HepG2 (cell line): ENCODE measurements around the gene SOCS1. TPM values are rescaled to one million over a fixed set of nuclear protein-coding genes. Genes with fewer than 3 reads are reported as not detected.

ENCODE experiments used
- CSRNP2 ChIP-seq: sonication (generic); formaldehyde crosslinking; conservative IDR thresholded peaks from 2 replicates; pipeline ENCODE4 v1.8.0; 2022; ENCODE audit warnings: low read depth, missing genetic modification reagents
- HNF1A ChIP-seq, 2 experiments: sonication (generic) in 1 of 2; formaldehyde crosslinking in 1 of 2; IDR thresholded peaks; 2 replicates each; pipeline versions ENCODE4 v1.4.0 to v1.6.1; 2016 to 2020; ENCODE audit warnings: borderline replicate concordance in 1 of 2, low read depth in 1 of 2, mild to moderate bottlenecking in 1 of 2, missing genetic modification reagents in 1 of 2
- IKZF5 ChIP-seq: IDR thresholded peaks from 2 replicates; pipeline ENCODE4 v1.6.1; 2018; ENCODE audit warnings: missing genetic modification reagents, mild to moderate bottlenecking, missing compliant biosample characterization
- ONECUT2 ChIP-seq: sonication (generic); formaldehyde crosslinking; IDR thresholded peaks from 2 replicates; pipeline ENCODE4 v1.4.0; 2020; ENCODE audit warnings: missing genetic modification reagents
- POGK ChIP-seq: sonication (generic); formaldehyde crosslinking; conservative IDR thresholded peaks from 2 replicates; pipeline ENCODE4 v1.8.0; 2022; ENCODE audit warnings: mild to moderate bottlenecking, moderate library complexity, missing genetic modification reagents
- PTBP1 ChIP-seq: fragments of 200-400 bp; formaldehyde crosslinking; IDR thresholded peaks from 2 replicates; pipeline ENCODE4 v1.6.1; 2018; ENCODE audit warnings: low read length, low read depth; ENCODE audit not compliant: poor library complexity, severe bottlenecking
- RBM39 ChIP-seq: fragments of 200-400 bp; formaldehyde crosslinking; IDR thresholded peaks from one replicate; pipeline ENCODE4 v1.6.1; 2018; ENCODE audit warnings: antibody characterized with exemption, mild to moderate bottlenecking, low read depth, low read length; ENCODE audit not compliant: poor library complexity, severe bottlenecking
- SIX4 ChIP-seq: sonication (generic); formaldehyde crosslinking; IDR thresholded peaks from 2 replicates; pipeline ENCODE4 v1.4.0; 2020; ENCODE audit warnings: missing genetic modification reagents
- ZFX ChIP-seq: sonication (generic); formaldehyde crosslinking; IDR thresholded peaks from 2 replicates; pipeline ENCODE4 v1.4.0; 2020; ENCODE audit warnings: mild to moderate bottlenecking, low read depth, missing genetic modification reagents, moderate library complexity
- ZNF460 ChIP-seq: sonication (generic); formaldehyde crosslinking; IDR thresholded peaks from 2 replicates; pipeline ENCODE4 v1.5.1; 2020; ENCODE audit warnings: missing genetic modification reagents, mild to moderate bottlenecking, borderline replicate concordance
- ZNF646 ChIP-seq: sonication (generic); formaldehyde crosslinking; IDR thresholded peaks from 2 replicates; pipeline ENCODE4 v1.9.0; 2021; ENCODE audit warnings: mild to moderate bottlenecking, missing genetic modification reagents
- ZNF720 ChIP-seq: sonication (generic); formaldehyde crosslinking; IDR thresholded peaks from 2 replicates; pipeline ENCODE4 v1.4.0; 2020; ENCODE audit warnings: missing genetic modification reagents
- polyA plus RNA-seq, 8 experiments: library from polyadenylated mRNA; depleted of rRNA in 3 of 8; stranded (reverse) in 7 of 8; unstranded in 1 of 8; fragments of >200 nt; fragmentation: Illumina TruSeq in 4 of 8; extraction: Trizol in 4 of 8; gene quantifications; 2 replicates each; pipeline versions ENCODE4 v1.2.1 to v1.2.3, GENCODE V29; 2011 to 2016; ENCODE audit warnings: low read depth in 4 of 8, missing spikeins in 1 of 8, mixed read lengths in 1 of 8; ENCODE audit not compliant: insufficient read depth in 1 of 8
- total RNA-seq, 5 experiments: library from RNA; depleted of rRNA; stranded (reverse); fragments of >200 nt; fragmentation: Illumina TruSeq; extraction: Trizol; gene quantifications; 2 replicates each; pipeline ENCODE4 v1.2.3, GENCODE V29; 2016; ENCODE audit warnings: low read depth in 1 of 5

Gene SOCS1
- total and polyA plus RNA-seq, 2 of the 13 experiments (the other 11 are each of a cell fraction or from before 2014, with no cell fraction given) = 5.3 to 6.3 TPM

- TF ChIP-seq RBM39 = peak; percentile 80
- TF ChIP-seq CSRNP2 (CRISPR knock-in tag) = no peak
- TF ChIP-seq HNF1A (IDR thresholded peaks at IDR 0.05; ENCODE audit: low read depth) = no peak
- no peak for TF ChIP-seq HNF1A (CRISPR knock-in tag; IDR thresholded peaks at IDR 0.05; ENCODE audit: borderline replicate concordance)
- no peak; the same call in 1 of the 2 replicates for TF ChIP-seq ZNF460
- no peak for TF ChIP-seq ZNF720
- no peak for TF ChIP-seq IKZF5 (CRISPR knock-in tag)
- no peak for TF ChIP-seq ONECUT2 (CRISPR knock-in tag)
- TF ChIP-seq ZFX (CRISPR knock-in tag) = peak; percentile 37
- TF ChIP-seq ZNF646 (CRISPR knock-in tag) = no peak
- TF ChIP-seq SIX4 (CRISPR knock-in tag) = no peak
- no peak for TF ChIP-seq PTBP1
- 0 out of 2 replicates have a peak, but pooled peaks have one; percentile 19 for TF ChIP-seq POGK (CRISPR knock-in tag)
These were observed 692 bp upstream of the SOCS1 start (continued) for GRCh38 chr16:11256661-11257130.
